Fibroblast of villous mesenchyme (primary cell): ENCODE measurements around the gene PIK3IP1. TPM values are rescaled to one million over a fixed set of nuclear protein-coding genes. Genes with fewer than 3 reads are reported as not detected.

Experiments used
- DNase-seq: peaks from one replicate; pipeline ENCODE4 v3.0.0-alpha.2; 2010; ENCODE audit warnings: low read depth
- H3K4me3 ChIP-seq: 2 replicates; pipeline ENCODE4 v1.5.1; 2011; ENCODE audit warnings: low read depth, mild to moderate bottlenecking, low read length
- CTCF ChIP-seq: IDR thresholded peaks from 2 replicates; pipeline ENCODE4 v1.5.1; 2012; ENCODE audit warnings: low read depth, mild to moderate bottlenecking, low read length; ENCODE audit not compliant: insufficient read depth
- total RNA-seq: library from RNA; depleted of rRNA; stranded (reverse); fragments of >200 nt; gene quantifications from 2 replicates; pipeline ENCODE4 v1.2.3, GENCODE V29; 2012

Gene PIK3IP1
- total RNA-seq, 1 donor, result 11.2 TPM

GRCh38 chr22:31308181-31308580 lies 15.9 kb upstream of the PIK3IP1 start:
- no peak for TF ChIP-seq CTCF
- no peak overlapping the region for H3K4me3 ChIP-seq
- no peak for DNase-seq

GRCh38 chr22:31305194-31305593 lies 12.9 kb upstream of the PIK3IP1 start:
- H3K4me3 ChIP-seq, result no peak overlapping the region
- TF ChIP-seq CTCF, result no peak
- DNase-seq, result no peak

GRCh38 chr22:31302537-31302936 lies 10.2 kb upstream of the PIK3IP1 start:
- TF ChIP-seq CTCF, result no peak
- no peak overlapping the region for H3K4me3 ChIP-seq
- no peak for DNase-seq

- H3K4me3 ChIP-seq, result no peak overlapping the region
- no peak for DNase-seq
- TF ChIP-seq CTCF, result no peak
Measured at GRCh38 chr22:31302006-31302405, 9.7 kb upstream of the PIK3IP1 start.

GRCh38 chr22:31300896-31301295 lies 8.6 kb upstream of the PIK3IP1 start:
- H3K4me3 ChIP-seq, result no peak overlapping the region
- no peak for DNase-seq
- no peak for TF ChIP-seq CTCF

GRCh38 chr22:31295831-31296657 lies 3.8 kb upstream of the PIK3IP1 start:
- H3K4me3 ChIP-seq, result no peak overlapping the region
- no peak for TF ChIP-seq CTCF
- DNase-seq, result peak; percentile 60

- DNase-seq, result no peak
- no peak for TF ChIP-seq CTCF
- H3K4me3 ChIP-seq, result no peak overlapping the region
Measured at GRCh38 chr22:31295360-31295759, 3.1 kb upstream of the PIK3IP1 start.
